Coronary artery (tissue), 2 donors: ENCODE data around the gene TAF15.

Source experiments
- DNase-seq: peaks from one replicate; pipeline ENCODE4 v3.0.0-alpha.2; 2017; ENCODE audit warnings: low spot score
- H3K27ac ChIP-seq, 2 donors: fragments of 200-600 bp; sonication (generic); one replicate each; pipeline ENCODE4 v1.5.1; 2016 to 2019
- H3K4me3 ChIP-seq: fragments of 200-600 bp; sonication (generic); 2 replicates; pipeline ENCODE4 v1.5.1; 2016; ENCODE audit warnings: mild to moderate bottlenecking, moderate library complexity
- CTCF ChIP-seq: fragments of 200-600 bp; sonication (generic); IDR thresholded peaks from one replicate; pipeline ENCODE4 v1.5.1; 2019; ENCODE audit warnings: antibody characterized with exemption

The TAF15 gene

DNA sequence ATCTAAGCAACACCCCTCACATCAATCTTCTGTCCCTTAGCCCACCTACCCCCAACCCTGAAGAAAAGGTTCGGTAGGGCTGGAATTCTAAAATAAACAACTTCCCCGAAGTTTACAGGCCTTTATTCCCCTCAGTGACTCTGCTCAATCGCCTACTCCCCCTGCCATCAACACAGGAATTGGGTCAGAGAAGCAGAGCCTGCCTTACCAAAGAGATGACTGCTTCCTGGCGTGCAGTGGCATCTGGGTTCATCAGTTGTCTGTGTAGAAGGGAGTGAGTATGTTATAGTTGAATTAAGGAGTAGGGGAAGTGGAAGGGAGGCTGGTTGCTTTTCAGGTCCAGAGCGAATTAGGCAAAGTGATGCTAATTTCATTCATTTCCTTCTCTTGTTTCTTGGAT, 46.7 kb downstream of the TAF15 start:
- H3K27ac ChIP-seq = no peak overlapping the region
- no peak for TF ChIP-seq CTCF
- H3K4me3 ChIP-seq = no peak overlapping the region
- no peak for DNase-seq

DNA sequence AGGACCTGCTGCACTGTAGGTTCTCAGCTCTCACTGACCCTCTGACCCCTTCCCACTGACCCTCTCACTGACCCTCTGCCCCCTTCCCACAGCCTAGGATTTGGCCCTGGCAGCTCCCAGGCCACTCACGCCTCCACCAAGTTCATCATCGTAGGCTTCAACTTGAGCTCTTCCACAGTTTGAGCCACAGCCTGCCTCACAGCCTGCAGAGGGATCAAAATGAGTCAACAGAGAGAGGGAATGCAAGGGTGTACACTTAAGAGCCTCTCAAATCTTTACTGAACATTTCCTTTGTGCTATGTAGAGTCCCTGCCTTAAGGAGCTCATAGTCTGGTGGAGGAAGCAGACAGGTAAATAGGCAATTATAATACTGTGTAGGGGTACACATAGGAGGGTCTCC, 47.3 kb downstream of the TAF15 start:
- DNase-seq = no peak
- no peak overlapping the region for H3K27ac ChIP-seq
- H3K4me3 ChIP-seq = no peak overlapping the region
- no peak for TF ChIP-seq CTCF

DNA sequence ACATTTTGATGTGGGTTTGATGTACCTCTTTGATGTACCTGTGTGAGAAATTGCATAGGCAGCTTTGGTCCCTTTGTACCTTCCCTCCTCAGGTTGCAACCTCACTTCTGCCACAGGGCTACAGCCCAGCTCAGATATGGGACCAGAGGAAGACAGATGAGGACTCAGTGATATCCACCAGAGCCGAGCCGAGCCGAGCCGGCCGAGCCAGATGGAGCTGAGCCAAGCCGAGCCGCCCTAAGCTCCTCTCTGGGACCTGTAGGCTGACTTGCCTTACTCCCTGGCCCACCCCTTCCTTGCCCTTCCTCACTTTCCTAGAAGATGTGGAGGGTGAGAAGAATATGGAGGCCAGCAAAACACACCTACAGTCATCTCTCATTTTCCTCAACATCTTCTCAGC, 55.6 kb downstream of the TAF15 start:
- Histone ChIP-seq H3K27ac (no peak overlapping the region), H3K4me3 (no peak overlapping the region)
- no peak for TF ChIP-seq CTCF
- no peak for DNase-seq

DNA sequence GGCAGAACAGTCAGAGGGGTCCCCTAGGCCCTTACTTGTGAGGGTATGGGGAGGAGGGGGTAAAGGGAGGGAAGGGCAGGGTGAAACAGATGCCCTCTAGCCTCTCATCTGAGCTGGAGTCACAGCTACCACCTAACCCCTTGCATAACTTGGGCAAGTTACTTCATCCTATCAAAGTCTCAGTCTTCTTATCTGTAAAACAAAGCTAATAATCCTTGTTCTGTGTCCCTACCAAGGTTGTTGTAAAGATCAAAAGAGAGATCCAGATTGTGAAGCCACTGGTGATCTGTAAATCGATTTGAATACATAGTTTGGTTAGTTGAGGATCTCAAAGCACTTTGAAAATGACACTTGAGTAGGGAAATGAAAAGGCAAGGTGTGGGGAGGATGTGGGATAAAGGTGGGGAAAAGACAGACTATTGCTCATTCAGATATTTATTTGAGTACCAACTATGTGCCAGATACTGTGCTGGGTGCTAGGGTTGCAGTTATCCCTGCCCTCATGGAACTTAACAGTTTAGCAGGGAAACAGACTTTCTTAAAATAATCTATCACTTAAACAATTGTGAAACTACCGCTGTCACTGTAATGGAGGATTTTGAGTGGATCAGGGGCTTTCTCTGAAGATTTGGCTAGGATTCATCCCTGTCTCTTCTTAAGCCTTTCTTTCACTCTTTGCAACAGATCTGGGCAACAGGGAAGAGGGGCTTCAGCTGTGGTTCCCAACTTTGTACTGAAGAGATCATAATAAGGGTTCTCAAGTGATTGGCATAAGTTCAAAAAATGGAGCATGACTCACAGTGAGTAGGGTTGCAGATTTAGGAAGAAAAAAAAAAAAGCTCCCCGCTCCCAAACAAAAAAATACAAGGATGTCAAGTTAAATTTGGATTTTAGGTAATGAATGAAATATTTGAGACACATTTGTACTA, 56.4 kb downstream of the TAF15 start:
- H3K27ac ChIP-seq = no peak overlapping the region
- no peak overlapping the region for H3K4me3 ChIP-seq
- DNase-seq = no peak

DNA sequence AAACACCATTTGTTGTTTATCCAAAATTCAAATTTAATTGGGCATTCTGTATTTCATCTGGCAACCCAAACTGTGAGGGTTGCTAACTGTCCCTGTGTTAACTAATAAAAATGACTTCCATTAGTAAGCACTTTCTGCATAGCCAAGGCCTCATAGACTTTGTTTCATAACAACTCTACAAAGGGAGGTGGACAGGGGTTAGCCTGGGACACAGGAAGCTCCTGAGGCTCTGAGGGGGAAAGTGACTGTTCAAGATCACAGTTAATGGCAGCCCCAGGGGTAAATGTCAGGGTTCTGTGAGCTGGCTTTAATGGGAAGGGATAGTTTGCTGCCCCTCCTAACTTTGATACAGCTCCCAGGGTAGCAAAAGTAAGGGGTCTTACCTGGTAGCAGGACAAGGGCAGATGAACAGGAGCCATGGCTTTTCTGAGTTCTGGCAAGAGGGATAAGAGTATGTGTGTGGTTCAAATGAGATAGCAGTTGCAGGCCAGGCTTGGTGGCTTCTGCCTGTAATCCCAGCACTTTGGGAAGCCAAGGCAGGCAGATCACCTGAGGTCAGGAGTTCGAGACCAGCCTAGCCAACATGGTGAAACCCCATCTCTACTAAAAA, 57.2 kb downstream of the TAF15 start:
- no peak for DNase-seq
- TF ChIP-seq CTCF = no peak
- Histone ChIP-seq H3K4me3 (no peak overlapping the region), H3K27ac (no peak overlapping the region)

More for the DNA sequence above, 56.4 kb downstream of the TAF15 start:
- TF ChIP-seq CTCF = no peak

DNA sequence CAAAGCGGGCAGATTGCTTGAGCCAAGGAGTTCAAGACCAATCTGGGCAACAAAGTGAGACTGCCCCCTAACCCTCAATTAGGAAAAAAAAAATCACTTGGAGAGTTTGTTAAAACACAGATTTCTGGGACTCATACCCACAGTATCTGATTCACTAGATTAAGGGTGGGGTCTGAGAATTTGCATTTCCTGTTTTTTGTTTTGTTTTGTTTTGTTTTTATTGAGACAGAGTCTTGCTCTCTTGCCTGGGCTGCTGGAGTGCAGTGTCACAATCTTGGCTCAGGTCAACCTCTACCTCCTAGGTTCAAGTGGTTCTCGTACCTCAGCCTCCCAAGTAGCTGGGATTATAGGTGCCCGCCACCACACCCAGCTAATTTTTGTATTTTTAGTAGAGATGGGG, 58.3 kb downstream of the TAF15 start:
- Histone ChIP-seq H3K27ac (no peak overlapping the region), H3K4me3 (no peak overlapping the region)
- no peak for DNase-seq
- TF ChIP-seq CTCF = no peak

DNA sequence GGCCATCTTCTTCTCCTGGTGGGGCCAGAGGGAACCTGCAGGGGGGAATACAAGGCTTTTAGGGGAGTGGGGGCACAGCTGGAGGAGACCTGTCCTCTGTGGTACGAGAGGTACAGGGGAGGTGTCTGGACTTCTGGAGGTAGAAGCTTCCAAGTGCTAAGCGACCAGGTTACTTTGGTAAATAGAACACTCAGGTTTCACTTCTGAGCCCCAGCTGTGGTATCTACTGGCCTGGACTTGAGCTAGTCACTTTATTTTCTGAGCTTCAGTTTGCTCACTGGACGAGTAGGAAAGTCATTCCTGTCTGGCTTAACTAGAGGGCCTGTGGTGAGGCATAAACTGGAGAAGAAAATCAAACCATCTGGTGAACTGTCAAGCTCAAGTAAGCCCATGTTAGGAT, 59.5 kb downstream of the TAF15 start, which contains the start of gene HEATR9:
HEATR9 (minus strand) TSS at position 155 of the 400 bp plus-strand sequence; CDS start at position 6, 149 bp downstream.
- no peak for TF ChIP-seq CTCF
- H3K4me3 ChIP-seq = no peak within 1 kb of the TSS
- H3K27ac ChIP-seq = no peak within 1 kb of the TSS
- DNase-seq = no peak
